Measurements from ENCODE around the gene CYB561A3. TPM values are rescaled to one million over a fixed set of nuclear protein-coding genes. Genes with fewer than 3 reads are reported as not detected.

Gene CYB561A3
- total and polyA plus RNA-seq, 2 donors (not counting 1 experiment from before 2014, with no cell fraction given) = 248 to 756 TPM

DNA sequence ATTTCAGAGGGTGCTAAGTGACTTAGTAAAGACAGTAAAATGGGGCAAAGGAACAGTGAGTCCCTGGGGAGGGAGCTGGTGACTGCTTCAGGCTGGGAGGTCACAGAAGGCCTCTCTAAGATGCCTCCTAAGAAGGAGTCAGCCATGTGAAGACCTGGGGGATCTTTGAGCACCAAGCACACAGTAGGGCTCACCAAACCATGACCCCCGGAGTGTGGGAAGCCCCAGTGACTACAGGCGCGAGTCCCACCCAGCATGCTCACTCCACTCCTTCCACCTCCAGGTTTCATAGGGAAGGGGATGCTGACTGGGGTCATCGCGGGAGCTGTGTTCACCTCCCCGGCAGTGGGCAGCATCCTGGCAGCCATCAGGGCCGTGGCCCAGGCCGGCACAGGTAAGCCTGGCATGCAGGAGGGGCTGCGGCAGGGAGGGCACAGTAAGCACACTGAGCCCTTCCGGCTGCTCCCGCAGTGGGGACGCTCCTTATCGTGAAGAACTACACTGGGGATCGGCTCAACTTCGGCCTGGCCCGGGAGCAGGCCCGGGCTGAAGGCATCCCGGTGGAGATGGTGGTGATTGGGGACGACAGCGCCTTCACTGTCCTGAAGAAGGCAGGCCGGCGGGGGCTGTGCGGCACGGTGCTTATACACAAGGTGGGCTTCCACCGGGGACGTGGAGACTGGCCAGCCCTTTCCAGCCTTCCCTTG is 22.7 kb downstream of the CYB561A3 start:
- no peaks in the 10 kb centered on the region for H4K20me1 ChIP-seq (ENCODE audit: control insufficient read depth, insufficient read depth, low read length, poor library complexity, severe bottlenecking)
- H3K4me2 ChIP-seq (replicated peaks; ENCODE audit: low read depth, low read length, poor library complexity, severe bottlenecking) = no peak overlapping the region
- H3K27me3 ChIP-seq (replicated peaks in 1 of 4; ENCODE audit: control extremely low read depth in 1 of 4, control insufficient read depth in 3 of 4, insufficient read depth in 4 of 4, low read length in 3 of 4) = no peaks in the 10 kb centered on the region
- no peak overlapping the region for H3K9ac ChIP-seq (ENCODE audit: low read length)
- Mint-ChIP-seq H3K27me3 (no peaks in the 10 kb centered on the region), H3K27ac (no peak overlapping the region), H3K4me3 (no peak overlapping the region), H3K9me3 (ENCODE audit: insufficient read depth) (no peaks in the 10 kb centered on the region), H3K4me1 (peaks cover 27% of the 10 kb centered on the region)
- H3K4me1 ChIP-seq (ENCODE audit: control insufficient read depth in 2 of 2, insufficient read depth in 2 of 2, low read length in 2 of 2) = peaks cover 8 to 19% of the 10 kb centered on the region in 2 donors
- POLR2A ChIA-PET = interaction anchor here (2.0 kb wide), 1 partner anchor 23 kb away, joined by 8 read pairs; the partner anchor contains the start of genes CYB561A3 and TMEM138
- TF ChIP-seq CTCF (IDR thresholded peaks at IDR 0.05) (no peak), EZH2 (IDR thresholded peaks at IDR 0.05; ENCODE audit: borderline replicate concordance, insufficient read depth, low read depth, low read length, poor library complexity, severe bottlenecking) (no peak)
- intact Hi-C loops (cut with micrococcal nuclease) = no loop called here
- no peak overlapping the region for H3K27ac ChIP-seq (ENCODE audit: low read length in 2 of 2)
- peaks cover 0 to 9% of the 10 kb centered on the region in 2 experiments for H3K36me3 ChIP-seq (replicated peaks in 1 of 2; ENCODE audit: control extremely low read depth in 1 of 2, control insufficient read depth in 1 of 2, extremely low read depth in 1 of 2, insufficient read depth in 2 of 2, low read length in 1 of 2)
- no peak overlapping the region for H3K4me3 ChIP-seq (ENCODE audit: control extremely low read depth in 1 of 5, extremely low read depth in 1 of 5, insufficient read depth in 1 of 5, low read depth in 2 of 5, low read length in 4 of 5)
- CTCF ChIA-PET = interaction anchor here (1.3 to 11.2 kb wide), 4 partner anchors 10 to 63 kb away, joined by 4 to 649 read pairs (median 220); partner anchors contain the start of genes CYB561A3 and TMEM138
- no peak for ATAC-seq (ENCODE audit: low read depth)
- WGBS (ENCODE audit: insufficient coverage) = 96% methylated on average over 25 of the region's 26 CpGs
- H3K9me3 ChIP-seq (ENCODE audit: control extremely low read depth in 1 of 3, control insufficient read depth in 2 of 3, insufficient read depth in 1 of 3, low read length in 2 of 3) = no peaks in the 10 kb centered on the region
- H2AFZ ChIP-seq (ENCODE audit: insufficient read depth, low read depth, low read length, poor library complexity, severe bottlenecking) = no peak overlapping the region
- no peak for DNase-seq
- H3K79me2 ChIP-seq (ENCODE audit: control insufficient read depth, insufficient read depth, low read length) = peaks cover 16% of the 10 kb centered on the region

Data from B cell (primary cell).